HCT116 (cell line): ENCODE data around the gene THAP3. TPM values are rescaled to one million over a fixed set of nuclear protein-coding genes. Genes with fewer than 3 reads are reported as not detected.
"Not testable (repeated sequence)": the region's sequence is repeated elsewhere in the genome, so short reads cannot be mapped to it uniquely, and the experiment has no call there.

Experiments
- ATAC-seq: fragments of 200-7000 bp; cut with Tn5 transposase; 2 replicates; pipeline ENCODE4 v1.9.1; 2020; ENCODE audit warnings: mild to moderate bottlenecking, moderate library complexity
- BruUV-seq: library from RNA; stranded (reverse); fragments of 400-500 nt; replicated peaks from 2 replicates; lab custom pipeline; 2021; lab: Mats Ljungman, UMichigan
- CTCF ChIA-PET: fragments of 300-600 bp; sonication (Branson Sonifier 250); formaldehyde crosslinking; loops from one replicate; lab custom pipeline; 2021; ENCODE audit warnings: antibody characterized with exemption; lab: Charles Lee
- POLR2A ChIA-PET: fragments of 300-600, 350-600 bp; sonication (Branson Sonifier 250); formaldehyde crosslinking; loops from one replicate; lab custom pipeline; 2021; ENCODE audit warnings: antibody characterized with exemption; lab: Charles Lee
- RAD21 ChIA-PET, 2 experiments: fragments of 300-600 bp; sonication (Branson Sonifier 250); formaldehyde crosslinking; loops; one replicate each; lab custom pipeline; 2023; ENCODE audit warnings: low total read pairs in 2 of 2; ENCODE audit not compliant: uncharacterized antibody in 2 of 2, unreplicated experiment in 2 of 2, low non-redundant PET in 1 of 2; lab: Charles Lee
- DNase-seq: peaks from one replicate; pipeline ENCODE4 v3.0.0-alpha.2; 2010; ENCODE audit warnings: low read depth, low spot score
- H2AFZ ChIP-seq: fragments of 200-600 bp; shearing (Covaris generic), sonication (generic); 2 replicates; pipeline ENCODE4 v1.6.1; 2017; ENCODE audit warnings: low read depth, mixed run types, mixed read lengths, antibody characterized with exemption, low read length; ENCODE audit not compliant: poor library complexity, severe bottlenecking
- H3K27ac ChIP-seq: 2 replicates; pipeline ENCODE4 v1.5.1; 2012; ENCODE audit warnings: low read depth, low read length
- H3K27me3 ChIP-seq: fragments of 200-600 bp; sonication (generic); 2 replicates; pipeline ENCODE4 v1.6.1; 2016; ENCODE audit warnings: mixed run types, low read length, mixed read lengths; ENCODE audit not compliant: insufficient read depth
- H3K36me3 ChIP-seq, 2 experiments: fragments of 200-500 bp in 1 of 2; fragments of 200-600 bp in 1 of 2; sonication (Bioruptor generic) in 1 of 2; sonication (generic) in 1 of 2; 2 replicates each; pipeline versions ENCODE4 v1.5.1 to v1.6.1; 2014 to 2016; ENCODE audit warnings: low read length in 2 of 2, inconsistent platforms in 1 of 2, mixed read lengths in 1 of 2, mixed run types in 1 of 2; ENCODE audit not compliant: insufficient read depth in 2 of 2, control insufficient read depth in 1 of 2
- H3K4me1 ChIP-seq, 2 experiments: fragments of 200-600 bp in 1 of 2; sonication (generic) in 1 of 2; 2 replicates each; pipeline versions ENCODE4 v1.5.1 to v1.6.1; 2012 to 2017; ENCODE audit warnings: low read length in 2 of 2, inconsistent platforms in 1 of 2, mild to moderate bottlenecking in 1 of 2, mixed read lengths in 1 of 2, mixed run types in 1 of 2, moderate library complexity in 1 of 2; ENCODE audit not compliant: insufficient read depth in 2 of 2, control insufficient read depth in 1 of 2
- H3K4me2 ChIP-seq: fragments of 200-600 bp; sonication (generic); 2 replicates; pipeline ENCODE4 v1.6.1; 2017; ENCODE audit warnings: mixed run types, low read length, mixed read lengths
- H3K4me3 ChIP-seq, 2 experiments: fragments of 200-600 bp in 1 of 2; sonication (generic) in 1 of 2; replicated peaks in 1 of 2; 2 replicates each; pipeline ENCODE4 v1.5.1; 2011 to 2016; ENCODE audit warnings: low read length in 2 of 2, control low read depth in 1 of 2, low read depth in 1 of 2, mild to moderate bottlenecking in 1 of 2, mixed read lengths in 1 of 2, mixed run types in 1 of 2
- H3K79me2 ChIP-seq: fragments of 200-600 bp; sonication (generic); 2 replicates; pipeline ENCODE4 v1.6.1; 2017; ENCODE audit warnings: mild to moderate bottlenecking, mixed run types, low read length, moderate library complexity, mixed read lengths; ENCODE audit not compliant: insufficient read depth
- H3K9ac ChIP-seq: fragments of 200-600 bp; sonication (generic); 2 replicates; pipeline ENCODE4 v1.6.1; 2016; ENCODE audit warnings: low read length, mixed read lengths
- H3K9me2 ChIP-seq: fragments of 200-600 bp; sonication (generic), shearing (Covaris generic); 2 replicates; pipeline ENCODE4 v1.6.1; 2017; ENCODE audit warnings: mixed run types, mild to moderate bottlenecking, moderate library complexity; ENCODE audit not compliant: insufficient read depth
- H3K9me3 ChIP-seq, 2 experiments: fragments of 200-500 bp in 1 of 2; fragments of 200-600 bp in 1 of 2; sonication (Bioruptor generic) in 1 of 2; sonication (generic) in 1 of 2; 2 replicates each; pipeline ENCODE4 v1.6.1; 2014 to 2017; ENCODE audit warnings: low read length in 2 of 2, mixed read lengths in 2 of 2, inconsistent platforms in 1 of 2, low read depth in 1 of 2, mild to moderate bottlenecking in 1 of 2, mixed run types in 1 of 2, moderate library complexity in 1 of 2; ENCODE audit not compliant: control insufficient read depth in 1 of 2, insufficient read depth in 1 of 2
- H4K20me1 ChIP-seq: fragments of 200-600 bp; sonication (generic), shearing (Covaris generic); 2 replicates; pipeline ENCODE4 v1.6.1; 2017; ENCODE audit warnings: mixed run types, mild to moderate bottlenecking, moderate library complexity; ENCODE audit not compliant: insufficient read depth
- ATF3 ChIP-seq: IDR thresholded peaks from 2 replicates; pipeline ENCODE4 v1.6.1; 2012
- CBX3 ChIP-seq: IDR thresholded peaks from 2 replicates; pipeline ENCODE4 v1.6.1; 2012; ENCODE audit warnings: low read depth
- EGR1 ChIP-seq: IDR thresholded peaks from 2 replicates; pipeline ENCODE4 v1.6.1; 2012; ENCODE audit warnings: low read depth
- ELF1 ChIP-seq: IDR thresholded peaks from 2 replicates; pipeline ENCODE4 v1.6.1; 2012; ENCODE audit warnings: low read depth, borderline replicate concordance
- EZH2 ChIP-seq: fragments of 200-600 bp; sonication (generic); IDR thresholded peaks from 2 replicates; pipeline ENCODE4 v1.6.1; 2017; ENCODE audit warnings: antibody characterized with exemption, mixed run types
- POLR2A ChIP-seq: IDR thresholded peaks from 2 replicates; pipeline ENCODE4 v1.7.0; 2011; ENCODE audit warnings: borderline replicate concordance; ENCODE audit not compliant: insufficient read depth, insufficient read length; ENCODE audit errors: extremely low read depth
- POLR2AphosphoS5 ChIP-seq: IDR thresholded peaks from 2 replicates; pipeline ENCODE4 v1.6.1; 2011; ENCODE audit warnings: mild to moderate bottlenecking, low read depth, low read length, moderate library complexity
- SIN3A ChIP-seq: IDR thresholded peaks from 2 replicates; pipeline ENCODE4 v1.6.1; 2012; ENCODE audit warnings: low read depth
- SP1 ChIP-seq: IDR thresholded peaks from 2 replicates; pipeline ENCODE4 v1.6.1; 2012; ENCODE audit warnings: low read depth
- SRF ChIP-seq: IDR thresholded peaks from 2 replicates; pipeline ENCODE4 v1.6.1; 2012; ENCODE audit warnings: low read depth
- TCF7L2 ChIP-seq: IDR thresholded peaks from 2 replicates; pipeline ENCODE4 v1.7.0; 2011; ENCODE audit warnings: borderline replicate concordance, inconsistent platforms; ENCODE audit not compliant: insufficient read depth, insufficient read length; ENCODE audit errors: extremely low read depth
- YY1 ChIP-seq: IDR thresholded peaks from 2 replicates; pipeline ENCODE4 v1.6.1; 2011; ENCODE audit warnings: low read length, low read depth, moderate library complexity, mild to moderate bottlenecking; ENCODE audit not compliant: insufficient replicate concordance; ENCODE audit errors: extremely low read depth
- ZFX ChIP-seq: fragments of 450-650 bp; IDR thresholded peaks from 2 replicates; pipeline ENCODE4 v1.6.1; 2017
- ZNF274 ChIP-seq: fragments of 200-500 bp; sonication (Bioruptor generic); IDR thresholded peaks from 2 replicates; pipeline ENCODE4 v1.6.1; 2014; ENCODE audit warnings: mild to moderate bottlenecking, low read depth, low read length, inconsistent platforms
- intact Hi-C: fragments of 100-400 bp; cut with micrococcal nuclease; formaldehyde crosslinking; loops from 2 replicates; pipeline ENCODE4 v1.10.0; 2022
- total RNA-seq: library from RNA; stranded (reverse); gene quantifications from one replicate; pipeline ENCODE4 v1.2.1, GENCODE V29; 2021; ENCODE audit not compliant: unreplicated experiment

Gene THAP3
- total RNA-seq, 1 experiment from 2014 or later = 23.1 TPM

- DNase-seq = no peak
- no peaks in the 10 kb centered on the region for H3K27me3 ChIP-seq
- no peak overlapping the region for H3K27ac ChIP-seq
- POLR2A ChIA-PET = no interaction called here
- H3K36me3 ChIP-seq = peaks cover 30 to 40% of the 10 kb centered on the region in 2 experiments
- no peaks in the 10 kb centered on the region for H4K20me1 ChIP-seq
- no peaks in the 10 kb centered on the region for H3K9me2 ChIP-seq
- no peaks in the 10 kb centered on the region for H3K9me3 ChIP-seq
- CTCF ChIA-PET = interaction anchor here (1.4 kb wide), 1 partner anchor 8 kb away, joined by 6 read pairs; no protein-coding TSS in a partner anchor
- RAD21 ChIA-PET = no interaction called here
- intact Hi-C loops = no loop called here
- no TSS peak for BruUV-seq
- H3K4me3 ChIP-seq = no peak overlapping the region
- H3K4me1 ChIP-seq = no peaks in the 10 kb centered on the region
- no peak overlapping the region for H3K9ac ChIP-seq
- ATAC-seq = no peak
- no peaks in the 10 kb centered on the region for H3K79me2 ChIP-seq
- no peak overlapping the region for H2AFZ ChIP-seq
- no peak overlapping the region for H3K4me2 ChIP-seq
- no peak for TF ChIP-seq EZH2
- no peak for TF ChIP-seq ELF1
- no peak for TF ChIP-seq POLR2AphosphoS5
- TF ChIP-seq EGR1 = no peak
- no peak for TF ChIP-seq ATF3
- no peak for TF ChIP-seq POLR2A
- TF ChIP-seq SIN3A = no peak
- no peak for TF ChIP-seq ZFX
- TF ChIP-seq ZNF274 = no peak
- no peak for TF ChIP-seq SP1
- TF ChIP-seq CBX3 = no peak
- TF ChIP-seq YY1 = no peak
- TF ChIP-seq SRF = no peak
- TF ChIP-seq TCF7L2 = no peak
- TF ChIP-seq, all 23 proteins: peak for 0
Observed at GRCh38 chr1:6638226-6638625, 13.6 kb downstream of the THAP3 start.

- peaks cover 34 to 39% of the 10 kb centered on the region in 2 experiments for H3K36me3 ChIP-seq
- H3K4me1 ChIP-seq, RAD21 ChIA-PET, H3K79me2 ChIP-seq, DNase-seq, ATAC-seq, H3K9me3 ChIP-seq, H3K9me2 ChIP-seq, H3K27me3 ChIP-seq, H2AFZ ChIP-seq, H3K4me3 ChIP-seq, H3K4me2 ChIP-seq, BruUV-seq, H3K9ac ChIP-seq, H4K20me1 ChIP-seq, POLR2A ChIA-PET, H3K27ac ChIP-seq, CTCF ChIA-PET: not testable (repeated sequence)
- intact Hi-C loops = loop anchor here (1.0 kb wide), 1 partner anchor 94 kb away; no protein-coding TSS in a partner anchor
Observed at GRCh38 chr1:6640867-6641266, 16.2 kb downstream of the THAP3 start.
